GM18909 (cell line): ENCODE results near the gene XYLT1.
"Not testable (repeated sequence)": the region's sequence is repeated elsewhere in the genome, so short reads cannot be mapped to it uniquely, and the experiment has no call there.

Source experiments
- ATAC-seq: cut with Tn5 transposase; IDR thresholded peaks from one replicate; pipeline ENCODE4 v1.9.1; 2021; ENCODE audit warnings: mild to moderate bottlenecking; ENCODE audit not compliant: unreplicated experiment, poor library complexity

XYLT1 gene

GRCh38 chr16:17345043-17345442, 125.7 kb downstream of the XYLT1 start:
- ATAC-seq: no peak

DNA sequence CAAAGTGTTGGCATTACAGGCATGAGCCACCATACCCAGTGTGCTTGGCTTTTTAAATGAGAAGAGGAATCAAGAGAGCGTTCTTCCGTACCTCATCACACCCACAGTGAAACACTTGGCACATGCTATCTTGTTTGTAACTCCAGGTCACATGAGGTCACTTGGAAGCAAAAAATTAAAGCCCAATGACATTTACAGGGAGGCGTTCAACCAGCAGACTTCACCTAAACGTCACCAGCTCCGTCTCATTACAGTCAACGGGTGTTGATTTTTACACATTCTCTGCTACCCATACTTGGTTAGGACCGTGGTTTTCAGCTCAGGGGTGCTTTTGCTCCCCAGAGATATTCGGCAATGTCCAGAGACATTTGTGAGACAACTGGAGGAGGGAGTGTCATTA, 127.0 kb downstream of the XYLT1 start:
- no peak for ATAC-seq

DNA sequence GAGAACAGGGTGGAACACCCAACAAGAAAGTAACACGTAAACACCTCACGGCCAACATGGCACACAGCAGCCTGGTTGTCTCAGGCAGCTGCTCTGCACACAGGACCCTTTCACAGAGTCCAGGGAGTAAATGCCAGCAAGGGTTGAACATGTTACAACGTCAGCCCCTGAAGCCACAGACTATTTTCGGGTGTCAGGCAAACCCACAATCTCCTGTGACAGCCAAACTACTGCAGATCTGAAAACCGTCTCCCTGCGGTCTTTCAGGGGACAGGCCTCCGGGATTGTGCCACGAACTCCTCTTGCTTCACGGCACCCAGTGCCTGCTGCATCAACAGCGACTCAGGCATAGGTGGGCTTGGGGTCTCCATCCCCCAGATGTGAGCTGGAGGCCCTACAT, 127.7 kb downstream of the XYLT1 start:
- ATAC-seq: no peak

- no peak for ATAC-seq
Measured at GRCh38 chr16:17342031-17342430, 128.7 kb downstream of the XYLT1 start.

DNA sequence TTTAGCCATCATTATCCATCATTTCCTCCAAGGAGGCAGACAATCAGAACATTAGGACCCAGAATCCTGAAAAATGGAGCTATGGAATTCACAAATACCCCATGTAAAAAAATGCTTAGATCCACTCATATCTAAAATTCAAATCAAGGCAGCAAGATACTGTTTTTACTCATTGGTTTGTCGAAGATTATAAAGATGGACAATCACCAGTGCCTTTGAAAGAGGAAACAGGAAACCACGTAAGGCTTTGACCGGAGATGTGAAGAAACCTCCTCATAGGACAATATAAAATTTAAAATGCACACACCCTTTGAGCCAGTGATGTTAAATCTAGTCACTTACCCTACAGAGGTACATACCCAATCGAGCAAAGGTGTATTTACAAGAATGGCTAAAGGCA, 130.0 kb downstream of the XYLT1 start:
- ATAC-seq: no peak

DNA sequence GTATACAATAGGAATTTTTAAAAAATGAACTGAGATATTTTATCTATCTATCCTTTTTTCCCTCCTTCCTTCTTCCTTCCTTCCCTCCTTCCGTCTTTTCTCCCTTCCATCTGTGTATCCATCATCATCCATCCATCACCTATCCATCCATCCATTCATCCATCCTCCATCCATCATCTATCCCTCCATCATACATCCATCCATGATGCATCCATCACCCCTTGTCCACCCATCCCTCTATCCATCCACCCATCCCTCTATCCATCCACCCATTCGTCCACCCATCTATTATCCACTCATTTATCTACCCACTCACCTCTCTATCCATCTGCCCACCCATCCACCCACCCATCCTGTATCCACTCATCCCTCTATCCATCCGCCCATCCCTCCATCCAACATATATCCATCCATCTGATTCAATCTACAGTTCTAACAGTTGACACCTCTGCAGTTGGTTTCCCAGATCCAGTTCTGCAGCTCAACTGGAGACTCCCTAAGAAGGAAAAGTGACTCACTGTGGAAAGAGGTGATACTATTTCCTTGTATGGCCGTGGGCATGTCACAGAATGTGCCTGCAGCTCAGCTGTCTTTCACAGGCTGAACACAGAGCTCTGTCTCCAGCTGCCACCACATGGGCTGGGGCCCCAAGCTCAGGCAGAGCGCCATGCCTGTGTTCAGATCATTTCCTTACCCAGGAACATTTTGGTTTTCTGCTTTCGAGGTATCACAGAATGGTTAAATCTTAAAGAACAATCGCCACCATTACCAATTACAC, 130.8 kb downstream of the XYLT1 start:
- no peak for ATAC-seq

- ATAC-seq: no peak
Measured at GRCh38 chr16:17338244-17338643, 132.5 kb downstream of the XYLT1 start.

GRCh38 chr16:17336530-17336900, 134.2 kb downstream of the XYLT1 start:
- no peak for ATAC-seq

- ATAC-seq: no peak
Measured at GRCh38 chr16:17335826-17336529, 134.8 kb downstream of the XYLT1 start.

- ATAC-seq: not testable (repeated sequence)
Measured at GRCh38 chr16:17335406-17335805, 135.4 kb downstream of the XYLT1 start.

GRCh38 chr16:17334096-17334495, 136.7 kb downstream of the XYLT1 start:
- no peak for ATAC-seq

GRCh38 chr16:17333229-17333628, 137.5 kb downstream of the XYLT1 start:
- no peak for ATAC-seq

DNA sequence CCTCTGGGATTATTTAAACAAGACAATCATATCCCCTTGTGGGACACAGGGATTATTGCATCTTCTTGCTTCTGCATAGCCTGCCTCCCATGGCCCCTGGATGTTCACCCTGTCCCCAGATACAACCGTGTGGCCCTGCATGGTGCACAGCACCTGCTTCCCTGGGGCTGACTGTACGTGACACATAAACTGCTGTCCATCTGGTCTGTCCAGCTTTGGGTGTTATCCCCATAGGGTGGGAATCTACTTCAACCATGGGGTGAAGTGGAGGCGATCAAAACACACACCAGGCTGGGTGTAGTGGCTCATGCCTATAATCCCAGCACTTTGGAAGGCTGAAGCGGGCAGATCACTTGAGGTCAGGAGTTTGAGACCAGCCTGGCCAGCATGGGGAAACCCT, 138.8 kb downstream of the XYLT1 start:
- ATAC-seq: no peak

GRCh38 chr16:17331071-17331607, 139.6 kb downstream of the XYLT1 start:
- ATAC-seq: no peak

DNA sequence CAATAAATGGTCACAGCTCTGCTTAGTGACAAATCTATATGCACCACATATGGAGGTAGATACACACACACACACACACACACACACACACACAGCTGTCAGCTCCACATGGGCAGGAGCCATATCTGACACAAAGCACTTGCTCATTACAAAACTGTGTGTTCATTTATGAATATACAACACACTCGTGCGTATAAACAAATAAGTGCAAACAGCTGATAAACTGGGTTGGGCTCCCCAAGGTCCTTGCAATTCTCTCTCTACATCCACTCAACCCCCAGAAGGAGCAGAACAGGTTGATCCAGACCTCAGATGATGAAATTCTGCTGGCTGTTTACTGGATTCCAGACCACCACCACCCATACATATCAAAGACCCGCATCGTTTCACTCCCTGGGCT, 140.7 kb downstream of the XYLT1 start:
- ATAC-seq: no peak

DNA sequence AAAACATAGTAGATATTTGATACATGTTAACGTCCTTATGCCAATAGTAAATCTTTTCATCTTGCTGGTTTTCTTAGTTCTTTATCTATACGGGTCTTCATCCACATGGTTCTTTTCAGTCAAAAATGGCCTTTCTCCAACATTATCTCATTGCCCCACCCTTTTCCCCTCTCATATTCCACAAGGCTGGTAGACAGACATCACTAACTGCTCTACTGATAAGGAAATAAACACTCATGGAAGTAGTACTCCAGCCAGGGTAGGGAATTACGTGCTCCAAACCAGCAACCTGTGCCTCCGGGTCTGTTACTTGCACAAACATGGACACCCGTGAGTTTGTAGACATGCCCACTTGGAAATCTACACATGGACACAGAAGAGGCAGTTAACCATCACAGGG, 141.4 kb downstream of the XYLT1 start:
- ATAC-seq: no peak

GRCh38 chr16:17328932-17329331, 141.8 kb downstream of the XYLT1 start:
- no peak for ATAC-seq

DNA sequence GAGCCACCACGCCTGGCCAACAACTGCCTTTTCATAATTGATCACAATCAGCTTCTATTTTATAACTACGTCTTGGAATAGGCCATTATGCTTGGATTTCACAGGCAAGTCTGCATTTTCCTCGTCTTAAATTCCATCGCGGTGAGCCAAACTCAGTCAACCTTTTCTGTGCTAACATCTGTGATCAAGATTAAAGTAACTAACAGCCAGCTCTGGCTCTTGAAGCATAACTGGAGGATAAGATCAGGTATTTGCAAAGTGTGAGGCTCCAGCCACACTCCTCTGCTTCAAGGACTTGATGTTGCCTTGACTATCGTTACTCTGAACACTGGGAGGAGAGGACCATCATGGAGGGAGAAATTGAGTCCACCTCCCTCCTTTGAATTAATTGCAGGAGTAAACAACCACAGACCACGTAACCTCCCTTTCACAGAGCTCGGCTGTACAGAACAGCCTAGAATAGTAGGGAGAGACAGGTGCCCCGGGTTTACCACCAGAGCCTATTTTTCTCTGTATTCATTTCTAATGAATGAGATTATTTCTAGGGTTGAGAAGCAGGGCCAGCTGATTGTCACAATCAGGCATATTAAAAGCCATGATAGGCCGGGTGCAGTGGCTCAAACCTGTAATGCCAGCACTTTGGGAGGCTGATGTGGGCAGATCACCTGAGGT, 143.0 kb downstream of the XYLT1 start:
- no peak for ATAC-seq

GRCh38 chr16:17325476-17326143, 145.2 kb downstream of the XYLT1 start:
- no peak for ATAC-seq

- no peak for ATAC-seq
Measured at GRCh38 chr16:17324451-17324850, 146.3 kb downstream of the XYLT1 start.

DNA sequence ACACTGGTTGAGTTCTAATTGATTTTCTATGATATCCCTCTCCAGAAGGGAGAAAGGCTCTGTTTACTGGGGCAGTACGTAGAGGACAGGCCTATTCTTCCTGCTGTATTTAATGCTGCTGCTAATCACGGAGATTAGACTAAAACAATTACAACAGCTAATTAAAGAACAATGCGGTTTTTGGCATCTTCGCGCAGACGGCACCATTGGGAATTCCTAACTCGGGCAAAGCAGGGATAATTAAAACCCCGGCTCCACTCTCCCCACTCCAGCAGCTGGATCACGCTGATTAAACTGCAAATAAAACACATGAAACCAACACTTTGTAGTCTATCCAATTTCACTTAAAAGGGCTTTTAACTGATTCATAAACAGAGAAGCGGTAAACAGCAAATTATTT, 147.6 kb downstream of the XYLT1 start:
- ATAC-seq: no peak
